DOHH2 (cell line): ENCODE data around the gene INSL4.

Experiments
- H3F3A ChIP-seq: fragments of 200-600 bp; sonication (generic), shearing (Covaris generic); 2 replicates; pipeline ENCODE4 v1.6.0; 2016; ENCODE audit warnings: antibody characterized with exemption, mild to moderate bottlenecking; ENCODE audit not compliant: control insufficient read depth, insufficient read depth
- H3K27ac ChIP-seq: fragments of 200-600 bp; sonication (generic); 2 replicates; pipeline ENCODE4 v1.5.1; 2014; ENCODE audit warnings: low read depth, mild to moderate bottlenecking, low read length, moderate library complexity
- H3K27me3 ChIP-seq: fragments of 200-600 bp; sonication (generic); 2 replicates; pipeline ENCODE4 v1.6.1; 2014; ENCODE audit warnings: mild to moderate bottlenecking, low read length, mixed read lengths; ENCODE audit not compliant: control insufficient read depth
- H3K36me3 ChIP-seq: fragments of 200-600 bp; sonication (generic); 2 replicates; pipeline ENCODE4 v1.6.1; 2014; ENCODE audit warnings: mild to moderate bottlenecking, low read length, moderate library complexity, mixed read lengths; ENCODE audit not compliant: control insufficient read depth
- H3K4me1 ChIP-seq: fragments of 200-600 bp; sonication (generic); 2 replicates; pipeline ENCODE4 v1.6.1; 2014; ENCODE audit warnings: mild to moderate bottlenecking, low read length, mixed read lengths; ENCODE audit not compliant: control insufficient read depth
- H3K4me2 ChIP-seq: fragments of 200-600 bp; sonication (generic); 2 replicates; pipeline ENCODE4 v1.6.0; 2014; ENCODE audit warnings: mild to moderate bottlenecking, low read length, moderate library complexity
- H3K4me3 ChIP-seq: fragments of 200-600 bp; sonication (generic); 2 replicates; pipeline ENCODE4 v1.5.1; 2014; ENCODE audit warnings: mild to moderate bottlenecking, low read length, mixed read lengths
- H3K79me2 ChIP-seq: fragments of 200-600 bp; sonication (generic); 2 replicates; pipeline ENCODE4 v1.6.1; 2014; ENCODE audit warnings: mild to moderate bottlenecking, low read length, mixed read lengths; ENCODE audit not compliant: control insufficient read depth
- H3K9me2 ChIP-seq: fragments of 200-600 bp; sonication (generic); replicated peaks from 2 replicates; pipeline ENCODE4 v1.6.1; 2014; ENCODE audit warnings: mild to moderate bottlenecking, low read length, mixed read lengths; ENCODE audit not compliant: control insufficient read depth
- H3K9me3 ChIP-seq: fragments of 200-600 bp; sonication (generic); 2 replicates; pipeline ENCODE4 v1.6.1; 2014; ENCODE audit warnings: antibody characterized with exemption, low read length, mixed read lengths; ENCODE audit not compliant: control insufficient read depth, insufficient read depth
- H4K20me1 ChIP-seq: fragments of 200-600 bp; sonication (generic); 2 replicates; pipeline ENCODE4 v1.6.0; 2014; ENCODE audit warnings: low read depth, mild to moderate bottlenecking, antibody characterized with exemption, low read length, moderate library complexity; ENCODE audit not compliant: control insufficient read depth, insufficient read depth
- CTCF ChIP-seq: fragments of 200-600 bp; sonication (generic); IDR thresholded peaks from one replicate; pipeline ENCODE4 v1.5.1; 2014; ENCODE audit warnings: antibody characterized with exemption, mild to moderate bottlenecking, low read depth, low read length; ENCODE audit not compliant: poor library complexity, severe bottlenecking
- EZH2phosphoT487 ChIP-seq: fragments of 200-600 bp; sonication (generic); IDR thresholded peaks from 2 replicates; pipeline ENCODE4 v1.6.1; 2017; ENCODE audit warnings: borderline replicate concordance, mild to moderate bottlenecking, antibody characterized with exemption, low read length, moderate library complexity, mixed read lengths

The INSL4 gene

GRCh38 chr9:5278486-5278885 is 47.3 kb downstream of the INSL4 start:
- Histone ChIP-seq H3K36me3 (no peaks in the 10 kb centered on the region), H3K27ac (no peak overlapping the region), H4K20me1 (no peaks in the 10 kb centered on the region), H3K79me2 (no peaks in the 10 kb centered on the region), H3K9me3 (no peaks in the 10 kb centered on the region), H3F3A (no peaks in the 10 kb centered on the region), H3K4me2 (no peak overlapping the region), H3K4me3 (no peak overlapping the region), H3K4me1 (no peaks in the 10 kb centered on the region), H3K27me3 (no peaks in the 10 kb centered on the region), H3K9me2 (no peaks in the 10 kb centered on the region)
- TF ChIP-seq EZH2phosphoT487 (no peak), CTCF (no peak)
